ENCODE measurements around the gene SNCAIP.
A peak's percentile ranks its signal among the peaks of the same experiment; 100 is the strongest.

DNA sequence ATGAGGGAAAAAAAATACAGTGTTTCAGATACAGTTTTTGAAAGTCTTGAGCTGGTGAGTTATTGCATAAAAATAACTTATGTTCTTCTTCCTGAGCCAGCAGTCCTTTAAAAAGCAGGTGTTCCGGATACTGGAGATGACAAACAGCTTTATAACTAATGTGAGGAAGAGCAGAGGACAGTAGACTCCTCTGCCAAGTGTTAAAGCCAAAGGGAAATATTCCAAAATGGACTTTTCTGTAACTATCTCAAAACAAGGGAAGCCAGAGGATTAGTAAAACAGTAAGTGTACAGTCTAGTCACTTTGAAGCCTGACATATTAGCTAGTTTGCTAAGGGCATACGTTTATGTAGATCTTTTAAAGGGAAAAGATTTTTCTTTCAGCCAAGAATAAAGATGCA is 11.0 kb upstream of the SNCAIP start:
- TF ChIP-seq, protein P1, sequence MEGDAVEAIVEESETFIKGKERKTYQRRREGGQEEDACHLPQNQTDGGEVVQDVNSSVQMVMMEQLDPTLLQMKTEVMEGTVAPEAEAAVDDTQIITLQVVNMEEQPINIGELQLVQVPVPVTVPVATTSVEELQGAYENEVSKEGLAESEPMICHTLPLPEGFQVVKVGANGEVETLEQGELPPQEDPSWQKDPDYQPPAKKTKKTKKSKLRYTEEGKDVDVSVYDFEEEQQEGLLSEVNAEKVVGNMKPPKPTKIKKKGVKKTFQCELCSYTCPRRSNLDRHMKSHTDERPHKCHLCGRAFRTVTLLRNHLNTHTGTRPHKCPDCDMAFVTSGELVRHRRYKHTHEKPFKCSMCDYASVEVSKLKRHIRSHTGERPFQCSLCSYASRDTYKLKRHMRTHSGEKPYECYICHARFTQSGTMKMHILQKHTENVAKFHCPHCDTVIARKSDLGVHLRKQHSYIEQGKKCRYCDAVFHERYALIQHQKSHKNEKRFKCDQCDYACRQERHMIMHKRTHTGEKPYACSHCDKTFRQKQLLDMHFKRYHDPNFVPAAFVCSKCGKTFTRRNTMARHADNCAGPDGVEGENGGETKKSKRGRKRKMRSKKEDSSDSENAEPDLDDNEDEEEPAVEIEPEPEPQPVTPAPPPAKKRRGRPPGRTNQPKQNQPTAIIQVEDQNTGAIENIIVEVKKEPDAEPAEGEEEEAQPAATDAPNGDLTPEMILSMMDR (IDR thresholded peaks at IDR 0.05), result no peak
- TF ChIP-seq POLR2A (IDR thresholded peaks at IDR 0.05), result no peak
- TF ChIP-seq POLR2AphosphoS5 (IDR thresholded peaks at IDR 0.05), result peak; percentile 12

Data from prostate gland (tissue), 2 donors.